RPMI7951 (cell line): ENCODE data around the gene ROBO2. TPM values are rescaled to one million over a fixed set of nuclear protein-coding genes. Genes with fewer than 3 reads are reported as not detected.

ENCODE experiments used
- DNase-seq: peaks from one replicate; pipeline ENCODE4 v3.0.0-alpha.2; 2012; ENCODE audit warnings: low read depth
- total RNA-seq: library from RNA; depleted of rRNA; stranded (reverse); fragments of >200 nt; shearing (Covaris generic); gene quantifications from 2 replicates; pipeline ENCODE4 v1.2.3, GENCODE V29; 2014

ROBO2 gene
- total RNA-seq, 1 experiment from 2014 or later = not detected

GRCh38 chr3:77682162-77682561 is 642.3 kb downstream of the ROBO2 start:
- DNase-seq = no peak

GRCh38 chr3:77684115-77684514 is 644.2 kb downstream of the ROBO2 start:
- DNase-seq = no peak

GRCh38 chr3:77685713-77686112 is 645.8 kb downstream of the ROBO2 start:
- no peak for DNase-seq

GRCh38 chr3:77686560-77686959 is 646.7 kb downstream of the ROBO2 start:
- DNase-seq = no peak

GRCh38 chr3:77687545-77687944 is 647.6 kb downstream of the ROBO2 start:
- no peak for DNase-seq

GRCh38 chr3:77690284-77690845 is 650.5 kb downstream of the ROBO2 start:
- no peak for DNase-seq

GRCh38 chr3:77693147-77693546 is 653.2 kb downstream of the ROBO2 start:
- DNase-seq = no peak

GRCh38 chr3:77699125-77699691 is 659.3 kb downstream of the ROBO2 start:
- DNase-seq = no peak
